CD4-positive, alpha-beta T cell treated with Interleukin-15 for 4 hours (primary cell): ENCODE measurements around the gene GPR84.
"Not testable (repeated sequence)": the region's sequence is repeated elsewhere in the genome, so short reads cannot be mapped to it uniquely, and the experiment has no call there.

Experiments
- DNase-seq: peaks from one replicate; pipeline ENCODE4 v3.0.0-alpha.2; 2020; ENCODE audit warnings: low spot score

The GPR84 gene

DNA sequence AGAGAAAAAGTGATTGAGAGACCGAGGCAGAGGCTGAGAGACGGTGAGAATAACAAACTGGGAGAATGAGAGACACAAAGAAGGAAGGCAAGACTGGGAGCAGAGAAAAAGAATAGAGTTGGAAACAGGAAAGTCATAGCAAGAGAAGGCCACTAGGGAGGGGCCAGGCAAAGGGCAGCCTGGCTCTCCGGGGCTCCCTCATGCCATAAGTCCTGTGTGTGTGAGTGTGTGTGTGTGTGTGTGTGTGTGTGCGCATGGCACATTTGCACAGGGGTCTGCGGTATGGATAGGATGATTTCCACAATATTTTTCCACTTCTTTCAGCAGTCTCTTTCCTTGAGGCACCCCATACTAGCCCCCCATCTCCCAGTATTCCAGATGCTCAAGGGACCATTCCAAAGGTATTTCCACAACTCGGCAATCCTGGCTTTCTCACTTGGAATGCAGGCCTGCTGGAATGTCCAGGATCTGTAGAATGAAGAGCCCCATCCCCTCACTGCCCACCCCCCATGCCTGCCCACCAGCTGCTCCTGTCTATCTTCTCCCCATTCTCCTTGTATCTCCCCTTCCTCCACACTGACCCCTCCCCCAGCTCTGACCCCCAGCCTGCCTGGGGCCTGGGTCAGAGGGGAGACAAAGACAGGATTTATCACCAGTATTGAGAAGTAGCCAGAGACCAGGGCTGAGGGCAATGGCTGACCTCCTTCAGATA is 9.0 kb downstream of the GPR84 start:
- DNase-seq, result no peak

DNA sequence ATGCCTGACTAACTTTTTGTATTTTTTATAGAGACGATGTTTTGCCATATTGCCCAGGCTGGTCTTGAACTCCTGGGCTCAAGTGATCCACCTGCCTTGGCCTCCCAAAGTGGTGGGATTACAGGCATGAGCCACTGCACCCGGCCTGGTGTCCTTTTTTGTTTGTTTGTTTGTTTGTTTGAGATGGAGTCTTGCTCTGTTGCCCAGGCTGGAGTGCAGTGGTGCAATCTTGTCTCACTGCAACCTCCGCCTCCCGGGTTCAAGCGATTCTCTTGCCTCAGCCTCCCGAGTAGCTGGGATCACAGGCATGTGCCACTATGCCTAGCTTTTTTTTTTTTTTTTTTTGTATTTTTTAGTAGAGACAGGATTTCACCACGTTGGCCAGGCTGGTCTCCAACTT is 10.0 kb downstream of the GPR84 start:
- not testable (repeated sequence) for DNase-seq

DNA sequence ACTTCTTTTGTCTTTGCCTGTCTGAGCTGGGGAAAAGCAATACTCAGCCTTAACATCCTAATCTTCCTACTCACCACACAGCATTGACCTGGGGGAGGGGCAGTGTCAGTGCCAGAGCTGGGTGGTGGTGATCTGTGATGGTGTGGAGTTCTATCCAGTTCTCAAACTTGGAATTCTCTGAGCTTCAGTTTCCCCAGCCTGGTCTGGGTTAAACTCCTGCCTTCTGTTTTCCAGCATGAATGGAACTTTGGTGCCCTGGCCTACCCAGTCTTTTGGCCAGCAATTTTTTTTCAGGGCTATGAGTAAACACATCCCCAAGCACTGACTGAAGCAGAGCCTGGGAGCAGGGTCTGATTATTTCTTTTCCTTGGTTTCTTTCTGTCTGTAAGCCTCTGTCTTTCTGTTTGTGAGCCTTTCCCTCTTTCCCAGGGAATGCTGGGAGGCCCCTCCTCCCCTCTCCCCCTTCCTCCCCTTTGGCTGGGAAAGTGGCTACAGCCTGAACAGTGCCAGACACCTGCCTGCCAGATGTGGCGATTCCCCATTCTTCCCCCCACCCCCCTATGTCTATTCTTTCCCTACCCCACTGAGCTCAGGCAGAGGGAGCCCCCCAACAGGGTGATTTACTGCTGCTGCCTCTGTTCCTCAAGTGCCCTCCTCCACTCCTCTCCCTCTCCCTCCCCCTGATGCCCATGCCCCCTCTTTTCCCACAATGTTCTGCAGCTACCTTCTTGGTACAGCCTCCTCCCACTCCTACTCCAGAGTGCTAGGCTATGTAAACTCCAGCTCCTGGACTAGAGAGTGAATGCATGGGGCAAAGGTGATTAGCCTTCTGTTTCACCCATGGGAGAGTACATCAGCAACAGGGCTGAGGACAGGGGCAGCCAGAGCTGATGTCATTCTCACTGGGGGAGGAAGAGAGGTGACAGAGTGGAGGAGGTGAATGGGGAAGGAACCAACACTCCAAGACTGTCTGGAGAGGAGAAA is 11.1 kb downstream of the GPR84 start:
- DNase-seq, result no peak

DNA sequence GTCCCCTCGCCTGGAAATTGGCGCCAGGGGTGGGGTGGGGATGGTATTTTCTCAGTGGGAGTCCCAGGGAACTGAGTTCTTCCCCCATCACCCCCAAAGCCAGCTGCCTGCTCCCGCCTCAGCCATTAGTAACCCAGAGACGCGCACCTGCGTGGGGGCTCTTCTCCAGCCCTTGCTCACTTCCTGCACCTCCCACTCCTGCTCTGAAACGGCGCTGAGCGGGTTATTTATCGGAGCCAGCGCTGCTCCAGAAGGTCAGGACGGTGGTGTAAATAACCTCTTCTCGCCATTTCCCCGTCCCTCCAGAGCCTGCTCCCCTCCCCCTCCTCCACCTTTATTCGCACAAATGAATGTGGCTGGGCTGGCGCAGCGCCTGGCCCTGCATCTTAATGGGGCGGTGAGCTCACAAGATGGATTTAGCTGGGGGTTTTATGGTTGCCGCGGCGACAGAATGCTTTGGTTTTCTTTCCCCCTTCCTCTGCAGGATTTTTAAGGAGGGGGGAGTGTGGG is 12.2 kb downstream of the GPR84 start:
- no peak for DNase-seq

DNA sequence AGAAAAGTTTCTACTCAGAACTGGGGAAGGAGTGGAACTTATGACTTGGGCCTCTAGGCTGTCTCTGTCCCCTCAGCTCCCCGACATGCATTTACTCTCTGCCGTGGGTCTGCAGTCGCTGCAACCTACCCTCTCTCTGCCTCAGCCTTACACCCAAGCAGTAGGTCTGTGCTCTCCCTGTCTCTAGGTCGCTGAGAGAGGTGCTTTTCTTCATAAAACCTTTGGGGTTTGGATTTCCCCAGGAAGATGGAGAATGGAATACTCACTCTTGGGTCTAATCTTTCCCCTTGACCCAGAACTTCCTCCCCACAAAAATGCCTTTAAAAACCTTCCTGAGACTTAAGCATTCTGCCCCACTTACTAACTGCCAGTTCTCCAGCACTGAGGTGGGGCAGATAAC is 12.9 kb downstream of the GPR84 start:
- DNase-seq, result no peak

DNA sequence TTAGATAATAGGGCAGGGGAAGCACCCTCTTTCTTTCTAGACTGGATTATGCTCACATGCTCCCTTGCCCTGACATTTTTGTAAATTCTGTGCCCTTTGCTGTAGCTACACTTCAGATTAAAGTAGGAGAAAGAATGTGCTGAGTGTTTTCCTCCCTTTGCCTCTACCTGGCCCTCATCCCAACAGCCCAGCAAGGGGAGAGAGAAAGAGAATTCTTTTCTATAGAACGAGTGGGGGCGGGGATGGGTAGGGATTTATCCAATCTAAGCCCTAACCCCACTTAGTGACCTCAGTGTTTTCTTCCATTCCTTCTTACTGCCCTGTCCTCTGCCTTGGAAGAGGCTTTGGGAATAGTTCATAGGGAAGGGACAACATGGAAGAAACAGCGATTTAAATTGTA is 13.5 kb downstream of the GPR84 start:
- DNase-seq, result no peak

DNA sequence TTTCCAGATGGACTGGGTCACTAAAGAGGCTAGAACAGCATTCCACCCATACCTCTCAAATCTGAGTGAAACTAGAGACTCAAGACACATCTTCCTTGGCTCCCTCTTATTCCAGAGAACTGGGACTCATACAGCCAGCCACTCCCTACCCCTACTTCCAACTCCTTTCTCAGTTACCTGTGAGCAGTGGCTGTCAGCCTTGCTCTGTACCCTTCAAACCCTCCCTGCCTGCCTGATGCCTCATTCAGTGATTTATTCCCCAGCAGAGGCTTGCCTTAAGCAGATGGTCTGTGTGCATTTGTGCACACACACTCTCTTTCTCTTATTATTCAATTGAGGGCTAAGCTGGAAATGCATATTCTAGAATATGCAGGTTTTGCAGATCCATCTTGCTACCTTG is 14.6 kb downstream of the GPR84 start:
- no peak for DNase-seq

DNA sequence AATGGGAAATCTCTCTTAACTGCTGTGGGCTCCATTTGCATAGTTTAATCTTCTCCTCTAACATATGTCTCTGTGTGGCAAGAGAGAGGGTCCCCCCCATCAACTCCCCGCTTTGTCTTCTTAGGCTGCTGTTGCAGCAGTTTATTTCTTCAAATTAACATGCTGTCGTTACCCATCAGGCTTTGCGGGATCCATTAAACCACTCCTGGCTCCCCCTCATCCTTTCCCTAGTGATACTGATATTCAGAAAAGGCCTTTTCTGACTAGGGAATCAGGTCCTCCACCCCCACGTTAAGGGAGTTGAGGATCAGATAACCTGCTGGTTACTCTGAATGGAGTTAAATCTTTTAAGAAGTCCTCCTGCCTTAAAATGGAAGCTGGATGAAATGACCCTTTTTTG is 15.2 kb downstream of the GPR84 start:
- DNase-seq, result no peak

DNA sequence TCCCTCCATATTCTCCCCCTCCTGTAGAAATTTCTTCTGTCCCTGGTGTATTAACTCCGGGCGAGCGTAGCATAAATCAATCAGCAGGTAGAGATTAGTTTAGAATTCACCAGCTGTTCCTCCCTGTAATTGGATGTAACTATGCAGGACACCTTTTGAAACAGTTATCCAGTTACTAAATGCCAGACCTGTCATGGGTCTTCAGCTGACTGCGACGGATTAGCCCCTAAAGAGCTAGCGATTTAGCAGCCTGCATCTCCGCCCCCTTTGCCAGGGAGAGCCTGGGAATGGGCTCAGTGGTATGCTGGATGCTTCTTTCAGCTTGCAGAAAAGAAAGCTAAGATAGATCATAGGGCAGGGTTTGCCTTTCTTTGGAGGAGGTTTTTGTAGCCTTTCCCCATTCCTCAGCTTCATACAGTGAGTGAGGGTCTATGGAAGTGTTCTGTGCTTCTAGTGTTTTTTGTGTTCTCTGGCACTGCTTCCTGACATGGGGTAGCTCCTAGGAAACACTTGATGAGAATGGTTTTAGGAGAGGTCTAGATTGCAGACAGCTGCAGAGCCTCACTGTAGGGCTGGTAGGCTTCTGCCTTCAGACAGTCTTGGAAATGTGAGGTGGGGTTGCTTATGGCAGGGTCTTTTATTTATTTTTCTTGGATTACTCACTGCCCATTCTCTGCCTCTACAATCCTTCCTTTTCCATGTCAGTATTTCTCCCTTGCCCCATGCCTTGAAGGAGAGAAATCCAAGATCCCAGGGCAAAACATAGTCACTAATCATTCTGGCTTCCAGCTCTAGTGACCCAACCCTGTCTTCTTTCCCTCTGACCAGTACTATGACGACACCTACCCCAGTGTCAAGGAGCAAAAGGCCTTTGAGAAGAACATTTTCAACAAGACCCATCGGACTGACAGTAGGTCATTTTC is 22.6 kb downstream of the GPR84 start:
- DNase-seq, result no peak

DNA sequence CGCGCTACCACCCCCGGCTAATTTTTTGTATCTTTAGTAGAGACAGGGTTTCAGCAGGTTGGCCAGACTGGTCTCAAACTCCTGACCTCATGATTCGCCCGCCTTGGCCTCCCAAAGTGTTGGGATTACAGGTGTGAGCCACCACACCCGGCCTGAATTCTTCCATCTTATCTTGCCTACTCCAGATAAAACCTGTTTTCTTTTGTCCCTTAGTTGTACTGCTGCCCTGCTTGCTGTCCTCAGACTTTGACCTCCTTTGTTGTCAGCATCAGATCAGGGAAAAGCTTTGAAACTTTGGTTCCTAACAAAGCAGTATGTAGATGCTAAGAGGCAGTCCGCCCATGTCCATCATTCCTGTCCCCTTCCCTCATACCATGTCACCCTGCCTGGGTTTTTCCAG is 23.4 kb downstream of the GPR84 start:
- no peak for DNase-seq

DNA sequence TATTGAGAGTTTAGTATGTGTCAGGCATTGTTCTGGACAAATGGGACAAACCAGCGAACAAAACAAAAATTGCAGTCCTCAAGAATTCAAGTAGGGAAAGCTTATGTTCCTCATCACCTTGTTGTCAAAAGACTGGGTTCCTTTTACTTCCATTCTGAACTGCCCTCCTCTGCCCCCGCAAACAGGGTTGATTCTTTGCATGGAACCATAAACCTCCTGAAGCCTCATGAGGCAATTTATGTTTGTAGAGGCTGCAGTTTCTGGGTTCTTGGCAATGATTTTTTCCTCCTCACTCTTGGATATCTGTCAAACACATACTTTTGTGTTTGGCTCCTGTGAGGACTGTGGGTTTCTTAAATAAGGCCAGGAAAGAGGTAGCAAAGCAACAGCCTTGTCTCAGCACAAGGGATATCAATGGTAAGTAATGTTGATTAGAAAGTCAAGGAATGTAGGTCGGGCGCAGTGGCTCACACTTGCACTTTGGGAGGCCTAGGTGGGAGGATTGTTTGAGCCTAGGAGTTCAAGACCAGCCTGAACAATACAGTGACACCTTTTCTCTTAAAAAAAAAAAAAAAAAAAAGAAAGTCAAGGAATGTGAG is 25.5 kb downstream of the GPR84 start:
- no peak for DNase-seq

DNA sequence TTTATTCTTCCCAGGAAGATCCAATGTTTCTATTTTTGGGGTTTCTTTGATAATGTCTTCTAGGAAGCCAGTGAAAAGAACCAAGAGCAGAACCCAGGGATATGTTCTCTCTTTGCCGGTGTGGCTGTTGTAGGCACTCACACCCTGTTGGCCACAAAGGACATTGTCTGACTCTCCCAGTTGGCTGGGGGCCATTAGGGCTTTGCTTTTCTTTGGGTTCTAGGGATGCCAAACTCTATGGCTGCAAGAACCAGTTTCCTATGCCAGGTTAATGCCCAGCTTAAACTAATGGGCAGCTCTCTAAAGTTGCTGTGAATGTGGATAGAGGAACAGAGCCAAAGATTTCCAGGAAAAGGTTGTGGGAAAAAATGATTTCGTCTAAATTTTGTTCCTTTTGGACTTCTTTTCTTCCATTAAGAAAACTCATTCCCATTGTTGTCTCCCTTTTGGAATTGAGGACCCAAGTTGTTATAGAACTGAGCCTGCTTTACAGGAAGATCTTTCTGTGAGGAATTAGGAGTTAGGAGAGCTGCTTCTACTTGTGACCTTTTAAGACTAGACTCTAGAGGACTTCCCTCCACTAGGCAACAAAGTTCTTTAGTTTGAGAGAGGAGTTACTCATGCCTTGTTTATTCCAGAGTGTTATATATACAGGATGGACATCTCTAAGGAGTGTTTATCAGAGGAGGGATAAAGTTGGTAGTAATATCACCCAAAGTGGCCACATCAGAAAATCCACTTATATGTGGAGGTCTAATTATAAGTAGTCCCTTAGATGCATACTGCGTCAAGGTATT is 26.2 kb downstream of the GPR84 start:
- no peak for DNase-seq

DNA sequence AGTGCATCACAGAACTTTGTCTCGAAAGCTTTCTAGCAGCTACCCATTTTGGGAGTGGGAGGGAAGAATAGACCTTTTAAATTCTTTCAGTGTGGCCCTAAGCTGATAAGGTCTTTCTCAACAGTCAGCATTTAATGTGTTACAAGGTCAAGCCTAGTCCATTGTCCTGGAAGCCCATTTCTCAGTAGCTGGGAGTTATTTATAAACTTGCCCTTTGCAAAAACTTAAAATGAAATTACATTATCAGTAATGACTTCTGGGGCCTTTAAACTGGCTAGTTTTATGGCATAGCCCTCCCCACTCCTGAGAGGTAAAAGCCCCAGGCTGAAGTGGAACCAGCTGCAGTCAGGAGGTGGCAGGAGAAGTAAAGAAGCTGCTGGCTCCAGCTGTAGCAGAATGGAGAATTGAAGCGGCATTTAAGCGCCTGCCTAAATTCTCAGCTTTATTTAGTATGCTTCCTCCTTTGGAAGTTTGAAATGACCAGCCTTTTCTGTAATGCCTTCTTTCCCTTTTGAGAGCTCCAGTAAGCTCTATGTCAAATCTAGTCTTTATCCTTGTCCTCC is 26.9 kb downstream of the GPR84 start:
- no peak for DNase-seq

DNA sequence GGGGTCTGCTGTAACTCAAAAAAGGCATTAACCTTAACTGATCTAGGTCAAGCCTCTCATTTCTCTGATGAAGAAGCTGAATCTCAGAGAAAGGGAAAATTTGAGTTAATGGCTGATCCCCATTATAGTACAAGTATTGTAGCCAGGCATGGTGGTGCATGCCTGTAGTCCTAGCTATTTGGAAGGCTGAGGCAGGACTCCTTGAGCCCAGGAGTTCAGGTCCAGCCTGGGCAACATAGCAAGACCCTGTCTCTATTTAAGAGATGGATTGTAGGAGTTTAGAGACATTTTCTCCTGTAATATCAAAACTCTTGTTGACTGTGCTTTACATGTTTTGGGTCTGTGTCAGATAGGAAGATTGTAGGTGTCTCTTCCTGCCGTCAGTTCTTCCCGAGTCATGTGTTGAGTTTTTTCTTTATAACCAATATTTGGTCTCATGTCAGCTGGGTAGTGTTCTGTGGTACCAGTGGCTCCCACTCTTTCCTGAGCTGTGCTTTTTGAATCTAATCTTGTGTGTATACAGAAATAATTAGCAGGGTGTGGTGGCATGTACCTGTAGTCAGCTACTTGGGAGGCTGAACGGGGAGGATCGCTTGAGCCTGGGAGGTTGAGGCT is 30.8 kb downstream of the GPR84 start:
- DNase-seq, result no peak

DNA sequence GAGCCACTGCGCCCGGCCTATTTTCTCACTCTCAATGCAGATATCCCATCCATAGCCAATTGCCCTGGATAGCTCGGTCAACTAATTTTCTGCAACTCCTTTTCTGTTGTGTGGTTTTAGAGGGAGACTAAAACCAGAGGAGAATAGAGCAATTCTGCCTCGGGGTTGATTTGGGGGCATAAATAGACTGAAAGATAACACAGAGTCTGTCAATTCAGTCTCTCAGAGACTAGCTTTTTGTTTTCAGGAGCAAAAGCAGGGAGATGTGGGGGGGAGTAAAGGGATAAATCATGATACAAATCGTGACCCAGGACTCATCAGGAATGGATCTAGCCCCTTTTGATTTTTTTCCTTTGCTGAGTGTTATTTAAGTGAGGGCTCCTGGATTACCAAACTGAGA is 32.8 kb downstream of the GPR84 start:
- no peak for DNase-seq

DNA sequence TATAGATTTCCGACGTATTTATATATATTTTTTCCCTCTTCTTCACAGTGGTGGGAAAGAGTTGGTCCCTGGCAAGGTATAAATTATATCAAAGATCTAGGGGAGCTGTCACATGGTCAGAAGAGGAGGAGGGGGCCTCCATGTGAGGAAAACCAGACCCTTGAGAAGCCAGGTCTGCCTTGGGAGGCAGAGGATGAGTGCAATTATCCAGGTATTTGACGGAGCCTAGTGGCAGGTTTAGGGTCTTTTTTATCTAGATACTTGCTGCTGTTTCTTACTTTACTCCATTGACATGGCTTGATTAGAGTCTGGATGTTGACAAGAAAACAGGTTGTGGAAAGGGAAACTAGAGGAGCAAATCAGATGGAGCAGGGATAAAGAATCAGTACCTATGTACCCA is 33.8 kb downstream of the GPR84 start:
- DNase-seq, result no peak

DNA sequence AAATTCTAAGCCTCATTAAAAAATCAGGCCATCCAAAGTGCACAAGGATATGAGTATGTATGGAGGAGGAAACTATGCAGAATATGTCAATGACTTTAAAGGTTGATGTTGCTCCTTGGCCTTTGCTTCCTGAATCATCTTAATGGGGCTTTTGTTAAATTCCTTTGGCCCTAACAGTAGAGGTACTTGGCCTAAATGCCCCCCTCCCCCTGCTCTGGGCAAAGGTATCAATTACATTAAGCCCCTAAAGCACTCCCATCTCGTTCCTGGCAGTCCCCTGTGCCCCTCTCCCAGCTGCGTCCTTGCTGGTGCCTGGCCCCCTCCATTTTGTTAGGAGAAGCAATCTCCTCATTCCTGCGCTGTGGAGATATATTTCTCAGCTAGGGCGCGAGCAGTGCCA is 34.5 kb downstream of the GPR84 start:
- no peak for DNase-seq

DNA sequence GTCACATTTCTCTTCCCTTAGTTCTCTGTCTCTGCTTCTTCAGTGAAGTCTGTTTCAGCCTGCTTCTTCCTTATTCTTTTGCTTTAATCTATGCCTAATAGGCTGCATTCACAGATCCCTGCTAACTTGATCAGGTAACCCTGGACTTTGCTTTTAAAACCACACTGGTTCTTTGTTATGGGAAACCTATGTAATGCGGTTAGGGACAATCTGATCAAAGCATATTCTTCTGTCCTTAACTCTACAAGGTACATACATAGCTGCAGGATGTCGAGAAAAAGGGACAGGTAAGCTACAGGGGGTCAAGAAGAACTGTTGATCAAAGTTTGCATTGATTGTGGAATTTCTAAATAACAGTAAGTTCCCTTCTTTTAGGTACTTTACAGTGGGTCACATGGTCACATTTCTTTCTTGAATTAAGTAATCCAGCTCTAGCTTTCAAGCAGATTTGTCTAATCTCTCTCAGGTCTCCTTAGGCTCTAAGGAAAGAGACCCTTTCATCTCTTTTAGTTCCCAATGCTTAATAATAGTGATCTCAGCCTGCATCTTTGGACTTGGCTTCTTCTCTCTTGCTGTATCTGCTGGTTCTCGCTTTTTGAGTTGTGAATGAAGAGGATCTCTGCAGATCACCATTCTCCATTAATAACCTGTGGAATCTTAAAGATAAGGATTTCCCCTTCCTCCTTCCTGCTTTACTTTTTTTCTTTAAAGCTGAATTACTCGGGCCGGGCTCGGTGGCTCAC is 35.5 kb downstream of the GPR84 start:
- no peak for DNase-seq

DNA sequence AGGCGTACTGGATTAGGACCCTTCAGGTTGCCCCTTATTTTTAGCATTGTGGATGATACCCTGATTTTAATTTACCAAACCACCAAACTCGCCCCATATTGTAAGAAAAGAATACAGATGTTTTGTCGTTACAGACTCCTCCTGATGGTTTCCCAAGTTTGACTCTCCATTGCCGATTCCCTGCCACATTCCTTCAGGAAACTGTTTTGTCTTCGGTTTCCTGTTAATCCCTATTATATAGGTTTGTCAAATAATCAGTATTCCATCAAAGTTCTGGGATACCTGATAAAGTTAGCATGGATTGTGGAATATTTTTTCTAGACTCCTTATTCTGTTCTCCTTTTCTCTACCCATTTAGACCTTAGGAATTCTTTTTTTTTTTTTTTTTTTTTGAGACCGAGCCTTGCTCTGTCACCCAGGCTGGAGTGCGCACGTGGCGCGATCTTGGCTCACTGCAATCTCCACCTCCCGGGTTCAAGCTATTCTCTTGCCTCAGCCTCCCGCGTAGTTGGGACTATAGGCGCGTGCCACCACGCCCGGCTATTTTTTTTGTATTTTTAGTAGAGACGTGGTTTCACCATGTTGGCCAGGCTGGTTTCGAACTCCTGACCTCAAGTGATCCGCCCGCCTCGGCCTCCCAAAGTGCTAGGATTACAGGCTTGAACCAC is 38.7 kb downstream of the GPR84 start:
- DNase-seq, result not testable (repeated sequence)
